ENCODE measurements around the gene LILRB2. TPM values are rescaled to one million over a fixed set of nuclear protein-coding genes. Genes with fewer than 3 reads are reported as not detected.
"Not testable (repeated sequence)": the region's sequence is repeated elsewhere in the genome, so short reads cannot be mapped to it uniquely, and the experiment has no call there.

LILRB2 gene
- total and polyA plus RNA-seq, 9 of the 15 experiments (the other 6 are each of a cell fraction or from before 2014, with no cell fraction given): not detected

- TF ChIP-seq POU5F1 (IDR thresholded peaks at IDR 0.05; ENCODE audit: borderline replicate concordance, low read depth, low read length, partially characterized antibody): no peak
- no peak for TF ChIP-seq SMARCA4 (IDR thresholded peaks at IDR 0.05)
- no peak for TF ChIP-seq ZHX1 (conservative IDR thresholded peaks at IDR 0.05; ENCODE audit: low read length)
Measured at GRCh38 chr19:54229146-54229545, 51.8 kb downstream of the LILRB2 start (continued).

GRCh38 chr19:54224619-54225018, 56.3 kb downstream of the LILRB2 start:
- POLR2A ChIA-PET: interaction anchor here (1.1 kb wide), 1 partner anchor 23 kb away, joined by 6 read pairs; no protein-coding TSS in a partner anchor
- H3K4me3 ChIP-seq; intact Hi-C loops (cut with micrococcal nuclease); H3K9me1 ChIP-seq (ENCODE audit: control insufficient read depth, insufficient read depth, low read length); H4K20me1 ChIP-seq (replicated peaks; ENCODE audit: control insufficient read depth, insufficient read depth, low read length); H3K36me3 ChIP-seq (ENCODE audit: control insufficient read depth, insufficient read depth, low read length); H3K9me3 ChIP-seq (replicated peaks; ENCODE audit: control insufficient read depth, insufficient read depth, low read depth, low read length); H3K79me2 ChIP-seq (ENCODE audit: control insufficient read depth, insufficient read depth, low read length); ATAC-seq; FAIRE-seq; BruUV-seq (replicated peaks); CTCF ChIA-PET (ENCODE audit: low intra/inter-chr PET ratio); H2AFZ ChIP-seq (ENCODE audit: low read depth, low read length); H3K4me2 ChIP-seq (ENCODE audit: insufficient read depth, low read length); H3K27ac ChIP-seq (ENCODE audit: extremely low read depth, low read depth, low read length); DNase-seq (ENCODE audit: extremely low read depth in 1 of 4, low spot score in 3 of 4); H3K9ac ChIP-seq (ENCODE audit: insufficient read depth in 1 of 2, low read depth in 2 of 2, low read length in 2 of 2): not testable (repeated sequence)
- H3K27me3 ChIP-seq (ENCODE audit: control insufficient read depth in 2 of 2, insufficient read depth in 2 of 2, low read length in 2 of 2): peaks cover 10 to 12% of the 10 kb centered on the region in 2 experiments
- in situ Hi-C loops (cut with MboI): loop anchor here (5.0 kb wide), 1 partner anchor 62 kb away; no protein-coding TSS in a partner anchor
- WGBS (ENCODE audit: insufficient coverage, low coverage, missing lambda C conversion rate): 10% methylated on average over 9 of the region's 10 CpGs
- H3K4me1 ChIP-seq (replicated peaks in 1 of 2; ENCODE audit: control insufficient read depth in 2 of 2, insufficient read depth in 2 of 2, low read length in 2 of 2): peaks cover 0 to 12% of the 10 kb centered on the region in 2 experiments; a peak in 2 of 5 replicates
- peak; percentile 71 for TF ChIP-seq EGR1 (conservative IDR thresholded peaks at IDR 0.05)

GRCh38 chr19:54223937-54224281, 57.0 kb downstream of the LILRB2 start:
- H3K9me3 ChIP-seq (replicated peaks; ENCODE audit: control insufficient read depth, insufficient read depth, low read depth, low read length); in situ Hi-C loops (cut with MboI); H3K9me1 ChIP-seq (ENCODE audit: control insufficient read depth, insufficient read depth, low read length); FAIRE-seq; DNase-seq (ENCODE audit: extremely low read depth in 1 of 4, low spot score in 3 of 4); CTCF ChIA-PET (ENCODE audit: low intra/inter-chr PET ratio); H3K79me2 ChIP-seq (ENCODE audit: control insufficient read depth, insufficient read depth, low read length); BruUV-seq (replicated peaks); H3K27me3 ChIP-seq (ENCODE audit: control insufficient read depth in 2 of 2, insufficient read depth in 2 of 2, low read length in 2 of 2); H2AFZ ChIP-seq (ENCODE audit: low read depth, low read length); ATAC-seq; H3K27ac ChIP-seq (ENCODE audit: extremely low read depth, low read depth, low read length); H3K4me2 ChIP-seq (ENCODE audit: insufficient read depth, low read length); H3K9ac ChIP-seq (ENCODE audit: insufficient read depth in 1 of 2, low read depth in 2 of 2, low read length in 2 of 2); H4K20me1 ChIP-seq (replicated peaks; ENCODE audit: control insufficient read depth, insufficient read depth, low read length); H3K36me3 ChIP-seq (ENCODE audit: control insufficient read depth, insufficient read depth, low read length); H3K4me3 ChIP-seq: not testable (repeated sequence)
- POLR2A ChIA-PET: interaction anchor here (0.8 to 1.9 kb wide), 2 partner anchors 13 to 87 kb away, joined by 3 to 6 read pairs; no protein-coding TSS in a partner anchor
- peaks cover 0 to 17% of the 10 kb centered on the region in 2 experiments; a peak in 2 of 5 replicates for H3K4me1 ChIP-seq (replicated peaks in 1 of 2; ENCODE audit: control insufficient read depth in 2 of 2, insufficient read depth in 2 of 2, low read length in 2 of 2)
- WGBS (ENCODE audit: insufficient coverage, low coverage, missing lambda C conversion rate): 2% methylated on average over 5 of the region's 5 CpGs
- intact Hi-C loops (cut with micrococcal nuclease): loop anchor here (2.0 kb wide), 1 partner anchor 13 kb away; no protein-coding TSS in a partner anchor
